ENCODE measurements around the gene PDP2.

GRCh38 chr16:66890799-66891198 lies 10.5 kb downstream of the PDP2 start:
- TF ChIP-seq RARB (CRISPR knock-in tag; IDR thresholded peaks at IDR 0.05) = no peak
- TF ChIP-seq SNAI2 (CRISPR knock-in tag; IDR thresholded peaks at IDR 0.05) = no peak
- no peak for TF ChIP-seq ZNF70 (CRISPR knock-in tag; IDR thresholded peaks at IDR 0.05)
- TF ChIP-seq PATZ1 (CRISPR knock-in tag; IDR thresholded peaks at IDR 0.05; ENCODE audit: borderline replicate concordance) = no peak
- TF ChIP-seq CREB5 (CRISPR knock-in tag; IDR thresholded peaks at IDR 0.05; ENCODE audit: low read depth) = no peak
- TF ChIP-seq BACH2 (CRISPR knock-in tag; IDR thresholded peaks at IDR 0.05; ENCODE audit: borderline replicate concordance) = no peak
- no peak for TF ChIP-seq ZNF565 (CRISPR knock-in tag; conservative IDR thresholded peaks at IDR 0.05; ENCODE audit: low read depth)
- no peak for TF ChIP-seq ZC3H10 (CRISPR knock-in tag; IDR thresholded peaks at IDR 0.05)
- TF ChIP-seq ARNTL (CRISPR knock-in tag; IDR thresholded peaks at IDR 0.05; ENCODE audit: borderline replicate concordance, low read depth) = no peak
- TF ChIP-seq TCF4 (CRISPR knock-in tag; IDR thresholded peaks at IDR 0.05; ENCODE audit: borderline replicate concordance) = no peak
- no peak for TF ChIP-seq TOX (CRISPR knock-in tag; IDR thresholded peaks at IDR 0.05; ENCODE audit: borderline replicate concordance)
- TF ChIP-seq PPARA (CRISPR knock-in tag; IDR thresholded peaks at IDR 0.05; ENCODE audit: borderline replicate concordance) = no peak
- TF ChIP-seq ZFP30 (CRISPR knock-in tag; IDR thresholded peaks at IDR 0.05) = no peak
- no peak for TF ChIP-seq ZNF8 (CRISPR knock-in tag; IDR thresholded peaks at IDR 0.05)

All from SK-N-SH treated with all-trans-retinoic acid at 6 μM for 48 hours (cell line).